GM10248 (cell line): ENCODE data around the gene ABLIM2.

Source experiments
- CTCF ChIA-PET: fragments of 300-600 bp; sonication (Branson Sonifier 250); formaldehyde crosslinking; extraction: SDS; loops from one replicate; lab custom pipeline; 2021; ENCODE audit warnings: antibody characterized with exemption; lab: Yijun Ruan, JAX
- POLR2A ChIA-PET: fragments of 350-650 bp; sonication (Branson Sonifier 250); formaldehyde crosslinking; extraction: SDS; loops from one replicate; lab custom pipeline; 2020; ENCODE audit warnings: antibody characterized with exemption; lab: Yijun Ruan, JAX
- DNase-seq: peaks from one replicate; pipeline ENCODE4 v3.0.0; 2012; ENCODE audit errors: extremely low spot score
- TF ChIP-seq, protein P1 (sequence below): IDR thresholded peaks from 2 replicates; pipeline ENCODE4 v1.5.1; 2012; ENCODE audit warnings: mild to moderate bottlenecking, low read depth; ENCODE audit errors: extremely low read depth, missing control alignments, control extremely low read depth

Gene ABLIM2

DNA sequence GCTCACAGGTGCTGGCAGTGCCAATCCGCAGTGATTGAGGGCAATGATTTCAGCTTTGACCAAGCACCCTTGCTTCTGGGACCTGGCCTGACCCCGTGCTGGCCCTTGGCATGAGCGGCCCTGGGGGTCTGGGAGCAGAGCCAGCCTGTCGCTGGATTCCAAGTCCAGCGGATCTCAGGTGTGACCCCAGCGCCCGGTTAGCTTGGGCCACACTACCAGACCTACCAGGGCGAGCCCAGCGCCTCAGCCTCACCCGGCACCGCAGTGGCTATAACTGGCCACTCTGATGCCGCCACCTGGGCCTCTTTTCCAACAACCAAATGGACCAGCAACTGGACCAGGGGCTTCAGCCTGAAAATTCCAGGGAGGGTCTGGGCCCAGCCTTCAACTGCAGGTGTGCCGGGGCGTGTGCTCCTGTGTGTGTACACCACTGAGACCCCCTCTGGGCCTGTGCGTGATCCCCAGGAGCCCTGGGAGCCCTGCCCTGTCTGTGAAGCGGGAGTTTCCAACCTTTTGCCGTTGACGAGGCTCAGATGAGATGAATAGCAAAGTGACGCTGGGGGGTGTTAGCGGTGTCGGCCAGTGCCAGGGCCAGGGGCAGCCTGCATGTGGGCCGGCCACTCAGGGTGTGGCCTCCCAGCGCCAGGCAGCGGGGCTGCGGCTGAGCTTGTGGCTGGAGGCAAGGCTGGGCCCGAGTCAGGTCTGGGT is 41.1 kb upstream of the ABLIM2 start:
- POLR2A ChIA-PET, result interaction anchor here (0.5 to 1.2 kb wide), 3 partner anchors 29 to 243 kb away, joined by 3 to 6 read pairs (median 4); no protein-coding TSS in a partner anchor
- CTCF ChIA-PET, result interaction anchor here (0.9 to 4.6 kb wide), 4 partner anchors 14 to 36 kb away, joined by 3 to 31 read pairs (median 4); no protein-coding TSS in a partner anchor
- no peak for DNase-seq
- TF ChIP-seq, protein P1, sequence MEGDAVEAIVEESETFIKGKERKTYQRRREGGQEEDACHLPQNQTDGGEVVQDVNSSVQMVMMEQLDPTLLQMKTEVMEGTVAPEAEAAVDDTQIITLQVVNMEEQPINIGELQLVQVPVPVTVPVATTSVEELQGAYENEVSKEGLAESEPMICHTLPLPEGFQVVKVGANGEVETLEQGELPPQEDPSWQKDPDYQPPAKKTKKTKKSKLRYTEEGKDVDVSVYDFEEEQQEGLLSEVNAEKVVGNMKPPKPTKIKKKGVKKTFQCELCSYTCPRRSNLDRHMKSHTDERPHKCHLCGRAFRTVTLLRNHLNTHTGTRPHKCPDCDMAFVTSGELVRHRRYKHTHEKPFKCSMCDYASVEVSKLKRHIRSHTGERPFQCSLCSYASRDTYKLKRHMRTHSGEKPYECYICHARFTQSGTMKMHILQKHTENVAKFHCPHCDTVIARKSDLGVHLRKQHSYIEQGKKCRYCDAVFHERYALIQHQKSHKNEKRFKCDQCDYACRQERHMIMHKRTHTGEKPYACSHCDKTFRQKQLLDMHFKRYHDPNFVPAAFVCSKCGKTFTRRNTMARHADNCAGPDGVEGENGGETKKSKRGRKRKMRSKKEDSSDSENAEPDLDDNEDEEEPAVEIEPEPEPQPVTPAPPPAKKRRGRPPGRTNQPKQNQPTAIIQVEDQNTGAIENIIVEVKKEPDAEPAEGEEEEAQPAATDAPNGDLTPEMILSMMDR, result no peak

DNA sequence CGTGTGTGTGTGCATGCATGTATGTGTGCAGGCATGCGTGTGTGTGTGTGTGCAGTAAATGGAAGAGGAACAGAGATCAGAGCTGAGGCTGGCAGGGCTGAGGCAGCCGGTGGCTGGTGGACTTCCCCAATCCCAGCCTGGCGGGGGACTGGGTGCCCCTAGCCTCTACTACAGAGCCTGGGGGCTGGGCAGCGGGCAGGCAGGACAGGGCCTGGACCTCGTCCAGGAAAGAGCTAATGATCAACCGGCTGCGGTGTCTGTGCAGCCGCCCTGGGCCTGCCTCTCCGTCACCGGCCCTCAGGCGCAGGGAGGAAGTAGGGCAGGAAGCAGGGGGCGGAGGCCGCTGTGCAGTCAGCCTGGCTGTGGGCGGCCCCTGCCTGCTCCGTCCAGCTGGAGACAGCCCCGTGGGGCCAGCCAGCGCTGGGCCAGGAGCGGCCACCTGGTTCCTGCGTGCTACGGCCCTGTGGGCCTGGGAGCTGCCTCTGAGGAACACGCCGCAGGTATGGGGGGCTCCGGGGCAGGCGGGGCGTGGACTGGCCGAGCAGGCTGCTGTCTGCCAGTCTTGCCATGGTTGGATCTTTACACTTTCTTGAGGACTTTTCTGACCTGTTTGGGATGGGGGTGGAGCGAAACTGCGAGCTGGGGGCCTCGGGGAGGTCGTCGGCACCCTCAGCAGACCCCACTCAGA is 40.4 kb upstream of the ABLIM2 start, which contains the start of gene SH3TC1:
Gene SH3TC1, plus strand, starts transcription at position 385 of the 688 bp plus-strand sequence. CDS start 5,905 bp downstream, outside the sequence.
- peak; percentile 91 for DNase-seq

DNA sequence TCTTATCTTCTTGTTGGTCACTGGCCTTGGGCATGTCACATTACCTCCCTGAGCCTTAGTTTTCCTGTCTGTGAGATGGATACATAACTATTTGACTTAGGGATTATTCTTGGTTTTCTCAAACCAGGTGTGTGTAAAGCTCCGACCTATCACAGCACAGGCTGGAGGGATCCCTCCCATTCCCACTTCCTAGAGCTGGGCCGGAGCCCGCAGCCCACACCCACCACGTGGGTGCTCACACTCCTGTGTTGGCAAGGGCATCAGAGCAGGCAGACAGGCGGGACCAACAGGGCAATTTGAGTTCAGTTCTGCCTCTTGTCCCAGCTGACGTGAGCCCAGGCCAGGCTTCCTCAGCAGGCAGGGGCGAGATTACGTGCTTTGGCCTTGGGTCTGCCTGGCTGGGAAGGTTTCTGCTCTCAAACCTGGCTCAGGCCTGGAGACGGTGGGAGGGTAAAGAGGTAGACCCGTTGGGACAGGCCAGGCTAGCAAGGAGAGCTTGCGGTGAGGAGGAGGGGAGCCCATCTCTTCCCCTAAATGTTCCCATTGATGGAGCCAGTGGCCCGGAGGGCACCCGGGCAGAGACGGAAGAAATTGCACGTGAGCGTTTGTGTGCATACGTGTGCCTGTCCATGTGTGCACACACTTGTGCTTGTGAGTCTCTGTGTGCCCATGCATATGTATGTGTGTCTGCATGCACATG is 39.7 kb upstream of the ABLIM2 start:
- POLR2A ChIA-PET, result interaction anchor here (0.9 to 1.2 kb wide), 2 partner anchors 30 to 42 kb away, joined by 4 to 6 read pairs; no protein-coding TSS in a partner anchor
- TF ChIP-seq, protein P1, result no peak
- DNase-seq, result no peak
- CTCF ChIA-PET, result interaction anchor here (2.2 to 4.6 kb wide), 2 partner anchors 22 to 27 kb away, joined by 6 to 31 read pairs; no protein-coding TSS in a partner anchor

More for the DNA sequence above, 40.4 kb upstream of the ABLIM2 start, which contains the start of gene SH3TC1:
- ChIA-PET POLR2A (interaction anchor here (0.5 to 1.2 kb wide), 3 partner anchors 29 to 243 kb away, joined by 3 to 6 read pairs (median 4); no protein-coding TSS in a partner anchor), CTCF (interaction anchor here (0.9 to 4.6 kb wide), 4 partner anchors 13 to 36 kb away, joined by 3 to 31 read pairs (median 4); no protein-coding TSS in a partner anchor)
- TF ChIP-seq, protein P1, result no peak

GRCh38 chr4:8197521-8197920 is 38.9 kb upstream of the ABLIM2 start:
- no peak for DNase-seq
- ChIA-PET CTCF (interaction anchor here (4.6 kb wide), 1 partner anchor 21 kb away, joined by 31 read pairs; no protein-coding TSS in a partner anchor), POLR2A (no interaction called here)
- TF ChIP-seq, protein P1, result no peak

DNA sequence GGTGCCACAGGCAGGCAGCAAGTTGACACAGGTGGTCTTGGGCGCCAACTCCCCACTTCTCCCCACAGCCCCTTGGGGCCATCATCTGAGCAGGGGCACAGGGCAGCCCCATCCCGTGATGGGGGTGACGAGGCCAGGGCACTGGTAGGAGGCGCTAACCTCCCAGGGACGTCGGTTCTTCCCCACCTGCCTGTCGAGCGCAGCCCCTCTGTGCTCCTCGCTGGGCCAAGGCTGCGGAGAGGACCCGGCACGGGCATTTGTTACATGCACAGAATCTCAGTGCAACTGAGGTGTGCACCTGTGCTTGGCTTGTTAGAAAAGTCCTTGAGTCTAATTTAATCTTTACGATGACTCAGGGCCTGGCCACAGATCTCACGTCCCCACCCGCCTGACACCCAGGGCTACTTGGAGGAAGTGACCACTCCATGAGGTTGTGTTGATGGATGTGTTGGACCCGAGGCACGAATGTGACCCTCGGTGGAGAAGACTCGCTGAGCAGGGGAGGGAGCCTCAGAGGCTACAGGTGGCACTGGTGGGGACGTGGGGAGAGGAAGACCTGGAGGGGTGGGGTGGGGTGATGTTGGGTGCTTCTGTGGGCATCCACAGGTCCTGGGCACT is 37.3 kb upstream of the ABLIM2 start:
- POLR2A ChIA-PET, result no interaction called here
- DNase-seq, result no peak
- CTCF ChIA-PET, result interaction anchor here (1.8 to 4.6 kb wide), 2 partner anchors 19 to 40 kb away, joined by 5 to 31 read pairs; no protein-coding TSS in a partner anchor
- TF ChIP-seq, protein P1, result no peak

DNA sequence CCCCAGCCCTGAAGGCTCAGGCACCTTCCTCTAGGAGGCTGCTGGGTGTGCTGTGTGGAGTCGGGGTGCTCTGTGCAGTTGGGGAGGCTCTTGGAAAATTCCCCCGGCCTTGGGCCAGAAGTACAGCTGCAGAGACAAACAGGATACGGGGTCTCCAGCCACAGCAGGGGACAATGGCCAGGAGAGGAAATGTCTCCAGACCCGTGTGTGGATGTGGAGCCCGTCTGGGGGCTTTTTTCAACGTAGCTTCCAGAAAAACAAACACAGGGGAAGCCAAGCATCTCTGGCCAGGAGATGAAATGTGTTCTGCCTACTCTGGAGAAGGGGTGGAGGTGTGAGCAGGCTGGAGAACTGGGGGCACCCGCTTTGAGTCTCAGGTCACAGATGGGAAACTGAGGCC is 36.8 kb upstream of the ABLIM2 start:
- DNase-seq, result no peak
- ChIA-PET CTCF (interaction anchor here (1.8 to 6.3 kb wide), 2 partner anchors 19 to 41 kb away, joined by 5 to 83 read pairs; no protein-coding TSS in a partner anchor), POLR2A (no interaction called here)
- TF ChIP-seq, protein P1, result no peak
